NCI-H446 (cell line): ENCODE measurements around the gene SLC25A39.

Source experiments
- DNase-seq, 2 experiments: peaks; one replicate each; lab custom pipeline; 2025; lab: John Stamatoyannopoulos, UW

Gene SLC25A39

GRCh38 chr17:44279346-44279665, 45.3 kb downstream of the SLC25A39 start:
- DNase-seq, result no peak

- no peak for DNase-seq
These were observed 46.6 kb downstream of the SLC25A39 start for GRCh38 chr17:44277976-44278375.

- DNase-seq, result no peak
These were observed 51.0 kb downstream of the SLC25A39 start for GRCh38 chr17:44273607-44274006.

- DNase-seq, result no peak
These were observed 51.7 kb downstream of the SLC25A39 start for GRCh38 chr17:44272954-44273353.

- no peak for DNase-seq
These were observed 52.2 kb downstream of the SLC25A39 start for GRCh38 chr17:44272321-44272951.
